HG03558 (cell line): ENCODE measurements around the gene NCBP2.

ENCODE experiments used
- ATAC-seq: cut with Tn5 transposase; IDR thresholded peaks from one replicate; pipeline ENCODE4 v1.9.1; 2021; ENCODE audit warnings: moderate number of reproducible peaks; ENCODE audit not compliant: unreplicated experiment; ENCODE audit errors: extremely low read depth

The NCBP2 gene

GRCh38 chr3:196942915-196943277 is 568 bp upstream of the NCBP2 start:
- ATAC-seq: no peak

DNA sequence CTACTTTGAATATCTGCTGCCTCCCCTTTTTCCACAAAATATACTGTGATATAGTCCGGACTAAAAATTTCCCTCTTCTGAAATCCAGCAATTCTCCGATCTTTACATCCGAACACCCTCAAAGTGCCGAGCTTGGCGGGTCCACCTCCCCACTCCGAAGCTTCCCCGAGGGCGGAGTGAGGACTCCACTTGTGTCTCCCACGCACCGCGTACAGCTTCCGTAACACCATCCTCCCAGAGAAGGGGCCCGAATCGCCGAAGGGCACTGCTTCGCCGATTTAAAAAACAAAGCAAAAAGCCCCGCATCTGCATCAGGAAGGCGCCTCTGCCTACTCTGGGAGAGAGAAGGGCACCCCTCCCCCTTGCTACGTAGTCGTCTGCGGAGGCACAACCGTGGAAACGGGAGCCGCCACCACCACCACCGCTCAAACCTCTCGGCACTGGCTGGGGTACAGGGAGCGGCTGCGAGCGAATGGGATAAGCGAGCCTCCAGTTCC is 551 bp downstream of the NCBP2 start:
- no peak for ATAC-seq

DNA sequence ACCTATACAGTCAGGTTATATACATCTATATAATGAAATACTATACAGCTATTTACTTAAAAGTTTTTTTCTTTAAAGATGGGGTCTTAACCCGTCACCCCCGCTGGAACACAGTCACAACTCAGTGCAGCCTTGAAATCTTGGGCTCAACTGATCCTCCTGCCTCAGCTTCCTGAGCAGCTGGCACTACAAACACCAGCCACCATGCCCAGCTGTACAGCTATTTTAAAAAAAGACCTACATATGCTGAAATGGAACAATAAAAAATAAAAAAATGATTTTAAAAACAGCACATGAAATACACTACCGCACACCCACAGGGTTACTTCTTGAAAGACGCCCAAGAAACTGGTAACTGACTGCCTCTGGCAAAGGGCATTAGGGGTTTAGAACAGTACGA is 3.8 kb downstream of the NCBP2 start:
- ATAC-seq: no peak

- no peak for ATAC-seq
Observed at GRCh38 chr3:196938124-196938523, 4.2 kb downstream of the NCBP2 start.

DNA sequence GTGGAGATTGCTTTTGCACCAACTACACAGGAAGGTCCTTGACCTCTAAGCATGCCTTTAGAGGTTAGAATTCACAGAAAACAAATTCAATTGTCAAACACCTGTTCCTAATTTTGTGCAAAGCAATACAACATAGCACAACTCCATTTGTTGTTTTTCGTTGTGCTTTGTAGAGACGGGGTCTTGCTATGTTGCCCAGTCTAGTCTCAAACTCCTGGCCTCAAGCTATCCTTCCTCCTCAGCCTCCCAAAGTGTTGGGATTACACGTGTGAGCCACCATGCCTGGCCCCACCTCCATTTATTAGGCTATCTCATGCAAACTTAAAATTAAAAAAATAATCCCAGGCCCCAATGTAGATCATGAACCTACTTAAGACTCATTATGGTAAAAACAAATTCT is 6.0 kb downstream of the NCBP2 start:
- ATAC-seq: no peak

DNA sequence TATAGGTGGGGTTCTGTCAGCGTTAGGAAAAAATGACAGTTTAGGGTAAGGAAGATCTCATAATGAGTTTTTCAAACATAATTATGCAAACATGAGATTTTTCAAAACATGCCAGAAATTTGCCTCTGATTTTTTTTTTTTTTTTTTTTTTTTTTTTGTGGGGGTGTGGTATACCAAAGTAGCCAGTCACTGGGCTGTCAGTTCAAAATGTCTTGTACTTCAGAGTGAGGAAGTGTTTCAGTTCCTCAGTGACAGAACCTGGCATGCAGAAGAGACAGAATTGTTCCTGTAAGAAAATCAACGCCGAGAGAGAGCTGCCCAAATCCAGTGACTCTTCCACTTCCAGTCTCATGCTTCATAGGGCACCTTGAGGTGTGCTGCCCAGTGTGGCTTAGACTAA is 9.7 kb downstream of the NCBP2 start:
- no peak for ATAC-seq

- ATAC-seq: no peak
Observed at GRCh38 chr3:196931828-196932587, 10.3 kb downstream of the NCBP2 start.

GRCh38 chr3:196931157-196931556 is 11.2 kb downstream of the NCBP2 start:
- no peak for ATAC-seq

- no peak for ATAC-seq
Observed at GRCh38 chr3:196927571-196928453, 14.5 kb downstream of the NCBP2 start.

- no peak for ATAC-seq
Observed at GRCh38 chr3:196920733-196921132, 21.6 kb downstream of the NCBP2 start.

- ATAC-seq: no peak
Observed at GRCh38 chr3:196918968-196919367, 23.4 kb downstream of the NCBP2 start.

DNA sequence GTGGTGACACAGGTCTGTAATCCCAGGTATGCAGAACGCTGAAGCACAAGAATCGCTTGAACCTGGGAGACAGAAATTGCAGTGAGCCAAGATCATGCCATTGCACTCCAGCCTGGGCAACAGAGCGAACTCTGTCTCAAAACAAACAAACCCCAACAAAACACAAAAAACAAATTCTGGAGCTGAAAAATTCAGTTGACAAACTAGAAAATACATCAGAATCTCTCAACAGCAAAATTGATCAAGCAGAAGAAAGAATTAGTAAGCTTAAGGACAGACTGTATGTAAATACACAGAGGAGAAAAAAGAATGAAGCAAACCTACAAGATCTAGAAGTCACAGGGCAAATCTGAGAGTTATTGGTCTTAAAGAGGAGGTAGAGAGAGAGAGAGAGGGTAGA is 25.3 kb downstream of the NCBP2 start:
- no peak for ATAC-seq

DNA sequence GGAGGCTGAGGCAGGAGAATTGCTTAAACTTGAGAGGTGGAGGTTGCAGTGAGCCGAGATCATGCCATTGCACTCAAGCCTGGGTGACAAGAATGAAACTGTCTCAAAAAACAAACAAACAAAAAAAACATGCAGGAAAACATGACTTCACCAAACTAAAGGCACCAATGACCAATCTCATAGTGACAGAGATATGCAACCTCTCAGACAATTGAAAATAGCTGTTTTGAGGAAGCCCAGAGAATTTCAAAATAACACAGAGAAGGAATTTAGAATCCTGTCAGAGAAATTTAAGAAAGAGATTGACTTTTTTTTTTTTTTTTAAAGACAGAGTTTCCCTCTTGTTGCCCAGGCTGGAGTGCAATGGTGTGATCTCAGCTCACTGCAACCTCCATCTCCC is 26.1 kb downstream of the NCBP2 start:
- ATAC-seq: no peak

DNA sequence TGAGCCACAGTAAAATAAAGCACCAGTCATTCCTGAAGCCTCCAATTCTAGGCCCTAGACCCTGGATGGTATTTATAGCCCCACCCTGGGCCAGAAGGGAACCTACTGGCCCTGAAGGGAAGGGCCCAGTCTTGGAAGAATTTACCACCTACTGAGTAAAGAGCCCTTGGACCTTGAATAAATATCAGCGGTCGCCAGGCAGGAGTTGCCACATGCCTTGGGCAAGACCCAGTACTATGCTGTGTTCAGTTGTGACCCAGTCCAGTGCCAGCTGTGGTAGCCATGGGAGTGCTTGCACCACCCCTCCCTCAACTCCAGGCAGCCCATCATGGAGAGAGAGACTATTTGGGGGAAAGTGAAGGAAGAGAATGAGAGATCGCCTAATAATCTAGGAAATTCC is 27.0 kb downstream of the NCBP2 start:
- no peak for ATAC-seq

GRCh38 chr3:196914866-196915265 is 27.5 kb downstream of the NCBP2 start:
- no peak for ATAC-seq

GRCh38 chr3:196903740-196904139 is 38.6 kb downstream of the NCBP2 start:
- no peak for ATAC-seq

DNA sequence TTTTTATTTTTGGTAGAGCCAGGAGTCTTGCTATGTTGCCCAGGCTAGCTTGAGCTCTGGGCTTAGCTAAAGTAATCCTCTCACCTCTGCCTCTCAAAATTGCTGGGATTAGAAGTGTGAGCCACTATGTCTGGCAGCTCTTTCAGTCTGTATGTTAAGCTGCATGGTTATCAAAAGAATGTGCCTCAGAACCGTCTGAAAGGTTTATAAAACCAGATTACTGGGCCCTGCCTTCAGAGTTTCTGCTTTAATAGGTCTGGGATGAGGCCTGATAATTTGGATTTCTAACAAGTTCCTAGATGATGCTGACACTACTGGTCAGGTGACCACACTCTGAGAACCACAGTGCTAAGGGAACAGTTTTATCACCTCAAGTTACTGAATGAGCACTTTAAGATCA is 40.0 kb downstream of the NCBP2 start:
- ATAC-seq: no peak

DNA sequence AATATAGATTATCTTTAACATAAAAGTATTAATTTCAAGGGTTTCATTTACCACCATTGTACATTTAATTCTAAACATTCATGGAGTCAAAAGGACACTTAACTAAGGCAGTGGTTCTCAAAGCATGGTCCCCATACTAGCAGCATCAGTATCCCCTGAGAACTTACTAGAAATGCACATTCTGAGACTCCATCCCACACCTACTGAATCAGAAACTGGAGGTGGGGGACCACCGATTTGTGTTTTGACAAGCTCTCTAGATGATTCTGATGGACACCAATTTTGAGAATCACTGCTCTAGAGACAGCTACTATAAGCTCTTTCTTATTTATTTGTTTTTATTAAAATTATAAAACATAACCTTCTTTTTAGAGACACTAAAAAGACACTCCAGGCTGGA is 40.6 kb downstream of the NCBP2 start:
- no peak for ATAC-seq

DNA sequence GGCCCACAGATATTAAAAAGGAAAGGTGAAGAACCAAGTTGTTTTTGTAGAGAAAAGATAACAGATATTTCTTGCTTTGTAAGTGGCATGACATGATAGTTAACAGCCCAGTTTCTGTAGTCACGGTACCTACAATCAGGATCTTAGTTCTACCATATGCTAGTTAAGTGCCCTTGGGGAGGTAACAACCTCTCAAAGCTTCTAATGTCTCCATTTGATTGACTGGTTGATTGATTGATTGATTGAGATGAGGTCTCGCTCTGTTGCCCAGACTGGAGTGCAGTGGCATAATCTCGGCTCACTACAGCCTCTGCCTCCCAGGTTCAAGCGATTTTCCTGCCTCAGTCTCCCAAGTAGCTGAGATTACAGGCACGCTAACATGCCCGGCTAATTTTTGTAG is 46.1 kb downstream of the NCBP2 start:
- no peak for ATAC-seq

- ATAC-seq: no peak
Observed at GRCh38 chr3:196894557-196895295, 47.6 kb downstream of the NCBP2 start.
